Measurements from ENCODE around the gene GGT5.

The GGT5 gene

DNA sequence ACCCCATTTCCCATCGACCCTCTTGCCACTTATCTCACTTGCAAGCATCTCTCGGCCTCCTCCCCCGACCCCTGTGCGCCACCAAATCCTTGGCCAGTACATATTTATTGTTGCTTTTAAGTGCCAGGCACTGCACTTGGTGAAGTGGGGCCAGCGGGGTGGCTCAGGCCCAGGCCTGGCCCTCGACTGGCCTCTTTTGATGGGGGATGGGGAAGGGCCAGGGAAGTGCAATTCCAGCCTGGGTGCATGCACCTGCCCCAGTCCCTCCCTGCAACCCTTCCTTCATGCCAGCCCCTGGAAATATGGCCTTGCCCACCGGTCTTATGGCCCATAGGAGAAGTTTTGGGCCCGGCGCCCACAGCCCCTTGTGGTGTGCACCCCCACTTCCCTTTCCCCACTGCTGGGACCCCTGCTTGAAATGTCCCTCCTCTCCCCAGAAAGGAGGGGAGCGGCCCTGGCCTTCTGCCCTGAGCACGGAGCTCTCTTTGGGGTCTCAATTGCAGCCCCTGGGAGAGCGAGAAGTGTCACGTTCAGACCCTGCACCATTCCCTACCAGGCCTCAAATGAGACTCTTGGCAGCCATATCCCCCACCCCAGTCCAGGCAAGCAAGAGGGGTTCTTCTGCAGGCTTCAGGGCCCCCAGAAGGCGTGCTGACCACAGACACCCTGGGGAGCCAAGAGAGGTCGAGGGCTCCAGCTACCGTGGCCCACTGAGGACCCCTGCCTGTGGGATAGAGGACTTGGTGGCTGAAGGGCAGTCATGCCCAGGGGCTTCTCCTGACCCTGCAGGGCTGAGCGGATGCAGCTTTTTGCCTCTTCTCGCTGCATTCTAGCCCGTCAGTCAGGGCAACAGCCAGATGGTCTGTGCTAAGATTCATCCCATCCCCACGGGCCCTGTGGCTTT lies 62.6 kb downstream of the GGT5 start:
- FAIRE-seq: no peak
- DNase-seq (ENCODE audit: insufficient read length, low spot score): no peak
- TF ChIP-seq POLR2A (IDR thresholded peaks at IDR 0.05; ENCODE audit: low read depth, low read length): no peak

DNA sequence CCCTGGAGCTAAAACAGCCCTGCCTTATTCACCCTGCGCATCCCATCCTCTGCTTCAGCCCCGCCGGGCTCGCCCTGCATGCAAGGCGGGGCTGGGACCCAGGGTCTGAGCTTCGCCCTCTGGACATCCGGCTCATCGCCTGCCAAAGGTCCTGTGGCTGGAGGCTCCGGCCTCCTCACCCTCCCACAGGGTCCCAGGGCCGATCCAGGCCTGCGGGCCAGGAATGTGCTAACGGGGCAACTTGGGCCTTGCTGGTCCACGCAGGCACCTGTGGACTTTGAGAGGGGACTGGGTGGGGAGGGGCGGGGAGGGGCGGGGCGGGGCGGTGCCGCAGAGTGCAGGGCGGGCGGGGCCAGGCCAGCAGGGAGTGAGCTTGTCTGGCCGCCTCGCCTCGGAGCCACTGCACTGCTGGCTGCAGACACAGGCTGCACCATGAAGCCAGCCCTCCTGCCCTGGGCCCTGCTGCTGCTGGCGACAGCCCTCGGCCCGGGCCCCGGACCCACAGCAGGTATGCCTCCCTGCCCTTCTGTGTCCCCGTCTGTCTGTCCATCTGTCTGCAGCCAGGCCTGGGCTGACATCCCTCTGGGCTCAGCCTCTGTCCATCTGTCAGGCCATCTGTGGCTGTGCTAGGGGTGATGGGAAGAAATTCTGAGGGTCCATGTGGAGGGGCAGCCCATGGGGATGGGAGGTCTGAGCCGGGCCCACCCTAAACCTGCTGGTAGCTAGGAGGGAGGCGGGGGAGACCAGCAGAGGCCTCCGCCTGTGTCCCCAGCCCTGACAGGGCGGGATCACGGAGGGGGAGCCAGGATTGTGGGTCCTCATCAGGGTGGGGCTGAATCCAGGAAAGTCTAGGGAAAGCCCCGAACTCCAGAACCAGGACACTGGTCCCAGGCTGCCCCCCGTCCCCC lies 63.5 kb downstream of the GGT5 start, which contains the start of gene SUSD2:
TSS of gene SUSD2 (plus strand) at position 400 of the 908 bp plus-strand sequence. CDS start at position 433, 33 bp downstream.
- FAIRE-seq: no peak

DNA sequence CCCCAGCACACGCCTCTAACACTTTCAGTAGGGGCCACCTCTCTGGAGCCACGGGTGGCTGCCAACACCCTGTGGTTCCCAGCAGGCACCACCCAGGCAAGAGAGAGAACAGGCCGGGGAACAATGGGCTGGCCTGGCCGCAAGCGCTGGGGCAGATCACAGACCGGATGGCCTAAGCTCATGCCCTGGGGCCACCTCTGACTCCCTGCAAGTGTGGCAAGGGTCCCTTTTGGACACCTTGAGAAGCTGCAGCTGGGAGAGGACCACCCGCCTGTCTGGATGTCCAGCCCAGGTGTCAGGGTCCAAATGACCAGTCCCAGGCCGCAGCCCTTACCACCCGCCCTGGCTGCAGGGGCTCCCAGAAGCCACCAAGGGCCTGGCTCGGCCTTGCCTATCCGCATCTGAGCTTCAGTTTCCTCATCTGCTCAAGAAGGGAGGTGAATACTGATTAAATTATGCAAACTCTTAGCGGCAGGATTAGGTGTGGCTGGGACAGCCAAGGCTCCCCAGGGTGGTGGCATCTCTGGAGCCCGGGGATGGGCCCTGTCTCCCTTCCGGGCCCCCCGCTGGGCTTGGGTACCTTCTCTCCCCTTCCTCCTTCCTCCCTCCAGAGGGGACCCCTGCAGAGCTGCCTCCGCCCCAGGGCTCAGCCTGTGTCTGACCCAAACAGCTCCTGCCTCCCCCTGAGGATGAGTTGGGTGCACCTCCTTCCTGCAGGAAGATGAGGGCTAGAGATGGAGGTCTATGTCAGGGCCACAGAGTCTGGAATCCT lies 64.4 kb downstream of the GGT5 start:
- no peak for DNase-seq (ENCODE audit: insufficient read length, low spot score)
- TF ChIP-seq POLR2A (IDR thresholded peaks at IDR 0.05; ENCODE audit: low read depth, low read length): no peak
- FAIRE-seq: no peak

More for the DNA sequence above, 63.5 kb downstream of the GGT5 start, which contains the start of gene SUSD2:
- no peak for TF ChIP-seq POLR2A (IDR thresholded peaks at IDR 0.05; ENCODE audit: low read depth, low read length)
- DNase-seq (ENCODE audit: insufficient read length, low spot score): no peak

DNA sequence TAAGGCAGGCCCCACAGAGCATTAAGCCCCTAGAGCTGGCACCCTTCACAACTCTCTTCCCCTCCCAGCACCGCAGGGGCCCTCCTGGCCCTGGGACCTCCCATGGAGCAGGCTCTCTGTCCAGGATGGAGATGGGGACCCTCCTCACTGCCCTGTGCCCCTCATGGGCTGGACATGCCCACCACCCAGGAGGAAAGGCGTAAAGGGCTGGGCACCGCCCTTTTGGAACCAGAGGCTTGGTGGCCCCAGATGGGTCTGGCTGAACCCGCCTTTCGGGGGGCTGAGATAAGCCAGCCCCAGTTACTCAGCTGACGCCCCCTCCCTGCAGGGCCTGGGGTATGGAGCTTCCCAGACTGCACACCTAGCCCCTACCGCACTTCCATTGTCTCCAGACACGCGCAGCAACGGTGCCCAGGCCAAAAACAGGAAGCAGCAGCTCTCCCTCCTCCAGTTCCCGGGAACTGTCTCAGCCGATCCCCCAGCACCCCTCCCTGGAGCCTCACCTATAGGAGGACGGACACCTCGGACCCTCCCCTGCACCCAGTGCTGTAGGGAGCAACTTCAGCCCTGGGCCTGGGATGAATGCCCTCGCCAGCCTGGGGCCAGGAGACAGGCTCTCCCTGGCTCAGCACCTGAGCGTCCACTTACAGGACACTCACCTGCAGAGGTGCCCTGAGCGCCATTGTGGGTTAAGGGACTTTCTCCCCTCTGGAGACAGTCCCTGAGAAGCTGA lies 65.2 kb downstream of the GGT5 start:
- no peak for FAIRE-seq
- no peak for TF ChIP-seq POLR2A (IDR thresholded peaks at IDR 0.05; ENCODE audit: low read depth, low read length)
- DNase-seq (ENCODE audit: insufficient read length, low spot score): no peak

DNA sequence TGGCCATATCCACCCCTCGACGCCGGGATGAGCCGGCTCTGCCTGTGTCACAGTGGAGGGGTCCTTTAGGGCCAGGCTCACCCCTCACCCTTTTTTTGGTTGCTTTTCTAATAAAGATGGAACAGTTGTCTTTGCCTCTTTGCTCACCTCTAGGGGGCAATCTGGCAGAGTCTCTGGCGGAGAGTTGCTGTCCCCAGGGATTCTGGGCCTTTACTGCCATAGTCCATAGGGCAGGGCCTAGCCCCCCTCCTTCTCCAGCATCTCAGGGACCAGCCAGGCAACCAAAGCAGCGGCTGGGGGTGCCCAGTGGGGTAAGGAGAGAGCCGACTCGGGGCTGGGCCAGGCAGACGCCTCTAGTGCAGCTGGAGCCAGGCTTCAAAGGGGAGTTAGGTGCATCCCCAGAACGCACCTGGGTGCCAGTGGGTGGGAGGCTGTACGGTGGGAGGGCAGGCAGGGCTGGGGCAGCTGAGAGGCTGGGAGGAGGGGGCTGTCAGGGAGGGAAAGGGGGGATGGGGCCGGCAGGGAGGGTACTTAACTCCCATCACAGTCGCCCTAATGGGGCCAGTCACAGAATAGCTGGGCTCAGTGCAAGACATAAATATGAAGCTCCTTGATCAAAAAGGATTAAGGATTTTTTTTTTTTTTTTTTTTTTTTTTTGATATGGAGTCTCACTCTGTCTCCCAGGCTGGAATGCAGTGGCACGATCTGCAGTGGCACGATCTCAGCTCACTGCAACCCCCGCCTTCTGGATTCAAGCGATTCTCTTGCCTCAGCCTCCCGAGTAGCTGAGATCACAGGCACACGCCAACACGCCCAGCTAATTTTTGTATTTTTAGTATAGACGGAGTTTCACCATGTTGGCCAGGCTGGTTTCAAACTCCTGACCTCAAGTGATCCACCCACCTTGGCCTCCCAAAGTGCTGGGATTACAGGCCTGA lies 66.1 kb downstream of the GGT5 start:
- DNase-seq (ENCODE audit: insufficient read length, low spot score) (no peak), FAIRE-seq (no peak)
- TF ChIP-seq POLR2A (IDR thresholded peaks at IDR 0.05; ENCODE audit: low read depth, low read length): no peak

DNA sequence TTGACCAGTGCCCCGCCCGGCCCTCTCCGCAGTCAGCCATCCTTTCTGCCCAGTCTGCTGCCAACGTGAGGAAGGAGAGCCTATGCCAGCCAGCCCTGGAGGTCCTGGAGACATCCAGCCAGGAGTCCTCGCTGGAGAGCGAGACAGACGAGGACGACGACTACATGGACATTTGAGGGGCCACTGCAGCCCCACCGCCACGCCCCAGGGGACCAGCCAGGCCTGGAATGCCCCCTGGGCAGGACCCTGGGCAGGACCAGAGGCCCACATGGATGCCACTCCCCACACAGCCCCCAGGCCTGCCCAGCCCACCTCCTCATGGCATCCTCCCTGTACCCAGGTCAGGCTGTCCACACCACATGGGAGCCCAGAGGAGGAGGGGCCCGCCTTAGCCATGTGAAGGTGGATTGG lies 66.9 kb downstream of the GGT5 start:
- no peak for TF ChIP-seq POLR2A (IDR thresholded peaks at IDR 0.05; ENCODE audit: low read depth, low read length)
- no peak for DNase-seq (ENCODE audit: insufficient read length, low spot score)
- FAIRE-seq: no peak

DNA sequence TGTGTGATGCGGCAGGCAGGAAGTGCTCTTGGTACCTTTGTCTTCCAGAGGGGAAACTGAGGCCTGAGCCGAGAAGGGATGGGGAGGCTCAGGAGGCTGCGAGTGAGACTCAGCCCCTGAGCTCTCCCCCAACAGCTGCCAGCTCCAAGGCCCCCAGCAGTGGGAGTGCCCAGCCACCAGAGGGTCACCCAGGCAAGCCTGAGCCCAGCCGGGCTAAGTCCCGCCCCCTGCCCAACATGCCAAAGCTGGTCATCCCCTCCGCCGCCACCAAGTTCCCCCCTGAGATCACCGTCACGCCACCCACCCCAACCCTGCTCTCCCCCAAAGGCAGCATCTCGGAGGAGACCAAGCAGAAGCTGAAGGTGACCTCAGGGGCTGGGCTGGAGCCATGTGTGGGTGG lies 67.4 kb downstream of the GGT5 start:
- DNase-seq (ENCODE audit: insufficient read length, low spot score) (no peak), FAIRE-seq (no peak)
- TF ChIP-seq POLR2A (IDR thresholded peaks at IDR 0.05; ENCODE audit: low read depth, low read length): no peak

DNA sequence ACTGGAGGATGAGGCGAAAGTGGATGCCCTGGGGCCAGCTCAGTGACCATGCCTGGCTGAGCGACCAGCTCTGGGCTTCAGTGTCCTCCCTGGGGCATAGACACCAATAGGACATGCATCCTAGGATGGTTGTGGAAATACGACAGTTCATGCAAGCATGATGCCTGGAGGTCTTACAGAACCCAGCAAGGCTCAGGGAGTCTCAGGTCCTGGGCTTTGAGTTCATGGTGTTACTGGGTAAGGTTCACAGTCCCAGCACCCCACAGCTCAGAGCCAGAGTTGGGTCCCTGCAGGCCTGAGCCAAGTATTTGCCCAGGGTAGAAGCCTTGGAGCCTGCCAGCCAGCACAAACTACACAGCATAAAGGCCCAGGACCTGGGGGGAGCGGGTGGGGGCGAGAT lies 67.8 kb downstream of the GGT5 start:
- no peak for DNase-seq (ENCODE audit: insufficient read length, low spot score)
- TF ChIP-seq POLR2A (IDR thresholded peaks at IDR 0.05; ENCODE audit: low read depth, low read length): no peak
- FAIRE-seq: no peak

DNA sequence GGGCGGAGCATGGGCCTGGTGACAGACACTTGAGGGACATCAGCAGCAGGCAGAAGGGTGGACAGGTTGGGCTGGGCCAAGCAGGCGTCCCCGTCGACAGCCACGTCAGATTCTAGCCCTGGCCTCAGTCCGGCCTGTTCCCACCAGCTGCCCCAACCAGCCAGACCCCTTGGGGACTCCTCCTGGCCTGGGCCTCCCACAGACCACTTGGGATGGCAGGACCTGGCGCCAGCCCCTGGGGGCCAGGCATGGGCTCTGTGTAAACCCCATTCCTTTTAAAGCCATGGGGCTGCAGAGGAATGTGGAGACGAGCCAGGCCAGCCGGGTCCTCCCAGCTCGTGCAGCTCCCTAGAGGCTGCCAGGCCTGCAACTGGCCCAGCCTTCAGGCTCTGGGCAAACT lies 68.3 kb downstream of the GGT5 start:
- TF ChIP-seq POLR2A (IDR thresholded peaks at IDR 0.05; ENCODE audit: low read depth, low read length): no peak
- DNase-seq (ENCODE audit: insufficient read length, low spot score): no peak
- no peak for FAIRE-seq

DNA sequence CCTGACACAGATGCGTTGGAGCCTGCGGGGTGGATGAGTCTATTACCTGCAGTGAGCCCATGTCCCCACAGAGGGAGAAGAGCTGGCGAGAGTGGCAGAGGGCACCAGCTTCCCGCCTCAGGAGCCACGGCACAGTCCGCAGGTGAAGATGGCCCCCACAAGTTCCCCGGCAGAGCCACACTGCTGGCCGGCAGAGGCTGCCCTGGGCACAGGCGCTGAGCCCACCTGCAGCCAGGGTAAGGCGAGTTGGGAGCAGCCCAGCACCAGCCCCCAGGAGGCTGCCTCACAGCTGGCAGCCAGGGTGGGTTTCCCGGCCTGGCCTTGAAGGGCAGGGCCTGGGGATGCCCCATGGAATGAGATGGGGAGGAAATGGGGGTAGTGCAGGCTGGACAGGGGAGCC lies 68.8 kb downstream of the GGT5 start:
- no peak for TF ChIP-seq POLR2A (IDR thresholded peaks at IDR 0.05; ENCODE audit: low read depth, low read length)
- DNase-seq (ENCODE audit: insufficient read length, low spot score) (no peak), FAIRE-seq (no peak)

DNA sequence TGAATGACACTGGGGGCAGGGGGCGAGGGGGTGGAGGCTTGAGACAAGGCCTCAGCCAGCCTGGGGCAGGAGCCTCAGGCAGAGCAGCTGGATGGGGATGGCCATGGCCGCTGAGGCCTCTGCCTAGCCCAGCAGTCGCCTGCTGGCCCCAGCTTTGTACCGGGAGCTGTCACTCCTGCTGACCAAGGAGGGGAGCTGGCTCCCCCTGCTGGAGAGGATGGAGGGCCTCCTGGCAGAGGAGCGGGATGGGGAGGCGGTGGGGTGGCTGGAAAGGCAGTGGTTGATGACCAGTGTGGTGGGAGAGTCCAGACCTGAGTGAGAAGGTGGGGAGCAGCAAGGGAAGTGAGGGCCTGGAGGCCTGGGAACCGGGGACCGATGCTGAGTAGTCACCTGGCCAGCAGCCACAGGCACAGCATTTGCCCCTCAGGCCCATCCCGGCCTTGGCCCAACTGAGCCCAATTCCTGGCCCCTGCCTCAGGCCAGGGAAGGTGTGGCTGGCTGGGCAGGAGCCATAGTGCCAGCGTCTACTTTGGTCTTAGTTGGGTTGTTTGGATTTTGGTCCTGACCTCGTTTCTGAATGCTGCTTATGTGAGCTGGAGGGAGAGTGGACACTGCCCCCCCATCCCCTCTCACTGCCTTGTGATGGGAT lies 69.6 kb downstream of the GGT5 start:
- DNase-seq (ENCODE audit: insufficient read length, low spot score) (peak; percentile 74), FAIRE-seq (peak; percentile 41)
- TF ChIP-seq POLR2A (IDR thresholded peaks at IDR 0.05; ENCODE audit: low read depth, low read length): no peak

Measured in H54 (cell line).